Measurements from ENCODE around the gene JPH4.

- no peak for TF ChIP-seq CTCF (IDR thresholded peaks at IDR 0.05)
- TF ChIP-seq POLR2A (IDR thresholded peaks at IDR 0.05) = no peak
Observed at GRCh38 chr14:23580948-23581281, 2.3 kb upstream of the JPH4 start.
